ENCODE measurements around the gene COMMD10. TPM values are rescaled to one million over a fixed set of nuclear protein-coding genes. Genes with fewer than 3 reads are reported as not detected.

The COMMD10 gene
- total and polyA plus RNA-seq, 10 donors: 16.6 to 55.4 (median 42.9) TPM

DNA sequence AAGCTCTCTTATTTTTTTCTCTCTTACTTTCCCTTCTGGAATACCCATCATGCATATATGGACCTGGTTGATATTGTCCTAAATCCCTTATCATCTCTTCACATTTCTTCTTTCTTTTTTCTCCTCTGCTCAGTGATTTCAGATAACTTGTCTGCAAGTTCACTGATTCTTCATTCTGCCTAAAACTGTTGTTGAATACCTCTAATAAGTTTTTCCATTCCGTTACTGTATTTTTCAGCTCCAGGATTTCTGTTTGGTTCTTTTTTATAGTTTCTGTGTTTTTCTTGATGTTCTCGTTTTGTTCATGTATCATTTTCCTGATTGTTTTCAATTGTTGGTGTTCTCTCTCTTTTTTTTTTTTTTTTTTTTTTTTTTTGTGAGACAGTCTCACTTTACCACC is 203.7 kb downstream of the COMMD10 start:
- WGBS, 5 donors: 94 to 99% (median 95%) methylated on average over 2 of the region's 2 CpGs
- H3K4me1 ChIP-seq: no peaks in the 10 kb centered on the region
- intact Hi-C loops (cut with DNase I; ENCODE audit: low total_unique reads): no loop called here
- H3K36me3 ChIP-seq: peaks cover 0 to 46% (median 8%) of the 10 kb centered on the region in 6 donors
- no peak overlapping the region for H3K4me3 ChIP-seq
- H3K27me3 ChIP-seq (replicated peaks in 1 of 7): no peaks in the 10 kb centered on the region
- peaks cover 4 to 54% (median 39%) of the 10 kb centered on the region in 8 donors for H3K9me3 ChIP-seq
- no peak for DNase-seq
- H3K27ac ChIP-seq: no peak overlapping the region
- TF ChIP-seq POLR2AphosphoS5 (IDR thresholded peaks at IDR 0.05): no peak
- TF ChIP-seq, protein P1, sequence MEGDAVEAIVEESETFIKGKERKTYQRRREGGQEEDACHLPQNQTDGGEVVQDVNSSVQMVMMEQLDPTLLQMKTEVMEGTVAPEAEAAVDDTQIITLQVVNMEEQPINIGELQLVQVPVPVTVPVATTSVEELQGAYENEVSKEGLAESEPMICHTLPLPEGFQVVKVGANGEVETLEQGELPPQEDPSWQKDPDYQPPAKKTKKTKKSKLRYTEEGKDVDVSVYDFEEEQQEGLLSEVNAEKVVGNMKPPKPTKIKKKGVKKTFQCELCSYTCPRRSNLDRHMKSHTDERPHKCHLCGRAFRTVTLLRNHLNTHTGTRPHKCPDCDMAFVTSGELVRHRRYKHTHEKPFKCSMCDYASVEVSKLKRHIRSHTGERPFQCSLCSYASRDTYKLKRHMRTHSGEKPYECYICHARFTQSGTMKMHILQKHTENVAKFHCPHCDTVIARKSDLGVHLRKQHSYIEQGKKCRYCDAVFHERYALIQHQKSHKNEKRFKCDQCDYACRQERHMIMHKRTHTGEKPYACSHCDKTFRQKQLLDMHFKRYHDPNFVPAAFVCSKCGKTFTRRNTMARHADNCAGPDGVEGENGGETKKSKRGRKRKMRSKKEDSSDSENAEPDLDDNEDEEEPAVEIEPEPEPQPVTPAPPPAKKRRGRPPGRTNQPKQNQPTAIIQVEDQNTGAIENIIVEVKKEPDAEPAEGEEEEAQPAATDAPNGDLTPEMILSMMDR (IDR thresholded peaks at IDR 0.05 in 8 of 11, conservative IDR thresholded peaks at IDR 0.05 in 3 of 11): no peak
- no peak for TF ChIP-seq POLR2A (IDR thresholded peaks at IDR 0.05)

DNA sequence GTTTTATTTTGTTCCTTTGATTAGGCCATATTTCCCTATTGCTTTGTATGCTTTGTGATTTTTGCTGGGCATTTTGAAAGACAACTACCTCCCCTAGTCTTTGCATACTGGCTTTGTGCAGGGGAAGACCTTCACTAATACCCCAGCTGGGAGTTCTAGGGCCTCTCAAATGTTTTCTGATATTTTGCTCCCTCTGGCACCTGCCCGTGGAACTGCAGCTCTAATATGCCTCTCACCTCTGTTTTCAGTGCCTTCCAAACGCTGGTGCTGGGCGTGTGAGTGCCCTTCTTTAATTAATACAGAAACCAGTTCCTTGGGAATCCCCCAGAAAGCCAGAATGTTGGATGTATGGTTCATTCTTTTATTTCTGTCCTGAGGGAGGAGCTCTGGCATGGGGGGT is 204.5 kb downstream of the COMMD10 start:
- Histone ChIP-seq H3K27ac (no peak overlapping the region), H3K27me3 (replicated peaks in 1 of 7) (no peaks in the 10 kb centered on the region), H3K4me1 (no peaks in the 10 kb centered on the region), H3K4me3 (no peak overlapping the region), H3K36me3 (peaks cover 0 to 49% (median 8%) of the 10 kb centered on the region in 6 donors), H3K9me3 (peaks cover 4 to 52% (median 39%) of the 10 kb centered on the region in 8 donors)
- DNase-seq: no peak
- intact Hi-C loops (cut with DNase I; ENCODE audit: low total_unique reads): no loop called here
- TF ChIP-seq, protein P1 (IDR thresholded peaks at IDR 0.05 in 8 of 11, conservative IDR thresholded peaks at IDR 0.05 in 3 of 11): no peak
- no peak for TF ChIP-seq POLR2AphosphoS5 (IDR thresholded peaks at IDR 0.05)
- TF ChIP-seq POLR2A (IDR thresholded peaks at IDR 0.05): no peak
- WGBS, 5 donors: 85 to 96% (median 88%) methylated on average over 3 of the region's 3 CpGs

DNA sequence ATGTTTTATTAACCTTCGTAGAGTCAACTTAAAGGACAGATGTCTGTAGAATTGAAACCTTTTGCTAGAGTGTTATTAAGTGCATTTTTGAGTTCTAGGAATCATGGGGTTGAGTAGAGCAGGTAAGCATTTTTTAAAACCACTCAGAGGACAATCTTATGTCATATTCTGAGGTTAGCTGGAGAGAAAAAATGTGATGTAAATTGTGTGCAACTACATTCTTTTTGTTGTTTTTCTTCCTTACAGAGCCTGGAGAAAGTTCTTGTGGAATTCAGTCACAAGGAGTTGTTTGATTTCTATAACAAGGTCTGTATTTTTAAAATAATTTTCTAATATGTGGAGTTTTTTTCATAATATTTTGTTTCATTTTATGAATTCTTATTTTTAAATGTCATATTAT is 206.4 kb downstream of the COMMD10 start:
- no peak overlapping the region for H3K27ac ChIP-seq
- 91 to 98% (median 95%) methylated on average over 1 of the region's 1 CpG for WGBS, 5 donors
- H3K27me3 ChIP-seq (replicated peaks in 1 of 7): no peaks in the 10 kb centered on the region
- intact Hi-C loops (cut with DNase I; ENCODE audit: low total_unique reads): no loop called here
- peaks cover 4 to 41% (median 37%) of the 10 kb centered on the region in 8 donors for H3K9me3 ChIP-seq
- H3K36me3 ChIP-seq: peaks cover 0 to 66% (median 9%) of the 10 kb centered on the region in 6 donors
- H3K4me3 ChIP-seq: no peak overlapping the region
- no peaks in the 10 kb centered on the region for H3K4me1 ChIP-seq
- no peak for DNase-seq
- TF ChIP-seq, protein P1 (IDR thresholded peaks at IDR 0.05 in 8 of 11, conservative IDR thresholded peaks at IDR 0.05 in 3 of 11): no peak
- TF ChIP-seq POLR2A (IDR thresholded peaks at IDR 0.05): no peak
- TF ChIP-seq POLR2AphosphoS5 (IDR thresholded peaks at IDR 0.05): no peak

DNA sequence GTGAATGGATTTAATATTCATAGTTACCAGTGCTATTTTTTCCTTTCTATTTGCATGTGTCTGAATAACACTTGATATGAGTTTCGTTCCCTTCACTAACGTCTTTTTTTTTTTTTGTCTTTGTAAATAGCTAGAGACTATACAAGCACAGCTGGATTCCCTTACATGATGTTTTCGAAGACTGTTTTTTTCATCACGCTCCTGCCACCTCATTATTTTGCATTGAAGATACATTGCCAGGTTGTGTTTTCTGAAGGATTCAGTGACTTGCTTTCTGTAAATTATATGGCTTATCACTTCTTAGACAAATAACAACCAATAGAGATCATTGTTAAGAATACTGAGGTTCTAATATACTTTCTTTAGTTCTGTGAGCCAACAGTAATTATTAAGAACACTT is 207.5 kb downstream of the COMMD10 start:
- Histone ChIP-seq H3K9me3 (peaks cover 4 to 42% (median 37%) of the 10 kb centered on the region in 8 donors), H3K4me3 (no peak overlapping the region), H3K36me3 (peaks cover 0 to 76% (median 14%) of the 10 kb centered on the region in 6 donors), H3K27me3 (replicated peaks in 1 of 7) (no peaks in the 10 kb centered on the region), H3K4me1 (no peaks in the 10 kb centered on the region), H3K27ac (no peak overlapping the region)
- intact Hi-C loops (cut with DNase I; ENCODE audit: low total_unique reads): no loop called here
- no peak for DNase-seq
- TF ChIP-seq POLR2A (IDR thresholded peaks at IDR 0.05) (no peak), POLR2AphosphoS5 (IDR thresholded peaks at IDR 0.05) (no peak)
- TF ChIP-seq, protein P1 (IDR thresholded peaks at IDR 0.05 in 8 of 11, conservative IDR thresholded peaks at IDR 0.05 in 3 of 11): no peak
- 83 to 97% (median 96%) methylated on average over 4 of the region's 4 CpGs for WGBS, 5 donors
